Activated naive CD4-positive, alpha-beta T cell (primary cell): Measurements from ENCODE around the gene CGREF1.
"Not testable (repeated sequence)": the region's sequence is repeated elsewhere in the genome, so short reads cannot be mapped to it uniquely, and the experiment has no call there.

ENCODE experiments used
- DNase-seq, 4 experiments: peaks; one replicate each; lab custom pipeline; 2025; lab: John Stamatoyannopoulos, UW

The CGREF1 gene

GRCh38 chr2:27111392-27112078, 7.4 kb downstream of the CGREF1 start:
- not testable (repeated sequence) for DNase-seq

- DNase-seq = not testable (repeated sequence)
Observed at GRCh38 chr2:27110603-27111352, 8.2 kb downstream of the CGREF1 start.

GRCh38 chr2:27109083-27109482, 9.8 kb downstream of the CGREF1 start:
- DNase-seq = no peak

GRCh38 chr2:27108221-27108620, 10.7 kb downstream of the CGREF1 start:
- no peak for DNase-seq

- no peak for DNase-seq
Observed at GRCh38 chr2:27105981-27106380, 12.9 kb downstream of the CGREF1 start.

- no peak for DNase-seq
Observed at GRCh38 chr2:27102329-27102728, 16.6 kb downstream of the CGREF1 start.

- DNase-seq = no peak
Observed at GRCh38 chr2:27100036-27100435, 18.9 kb downstream of the CGREF1 start.

- DNase-seq = no peak
Observed at GRCh38 chr2:27099334-27099955, 19.5 kb downstream of the CGREF1 start.

GRCh38 chr2:27097341-27097740, 21.6 kb downstream of the CGREF1 start:
- no peak for DNase-seq

- no peak for DNase-seq
Observed at GRCh38 chr2:27096748-27097297, 22.1 kb downstream of the CGREF1 start.

GRCh38 chr2:27095745-27096651, 22.9 kb downstream of the CGREF1 start:
- peak in 1 of 4 experiments; percentile 13 for DNase-seq

GRCh38 chr2:27095427-27095744, 23.5 kb downstream of the CGREF1 start:
- no peak for DNase-seq

- no peak for DNase-seq
Observed at GRCh38 chr2:27094353-27094984, 24.5 kb downstream of the CGREF1 start.

GRCh38 chr2:27093430-27094352, 25.2 kb downstream of the CGREF1 start:
- DNase-seq = no peak

- DNase-seq = no peak
Observed at GRCh38 chr2:27092696-27093429, 26.1 kb downstream of the CGREF1 start.

GRCh38 chr2:27091746-27092695, 26.9 kb downstream of the CGREF1 start:
- DNase-seq = no peak

GRCh38 chr2:27089111-27089954, 29.6 kb downstream of the CGREF1 start:
- no peak for DNase-seq
